ENCODE results near the gene LHX3. TPM values are rescaled to one million over a fixed set of nuclear protein-coding genes. Genes with fewer than 3 reads are reported as not detected.

The LHX3 gene
- polyA plus RNA-seq, 1 donor from 2014 or later = not detected

DNA sequence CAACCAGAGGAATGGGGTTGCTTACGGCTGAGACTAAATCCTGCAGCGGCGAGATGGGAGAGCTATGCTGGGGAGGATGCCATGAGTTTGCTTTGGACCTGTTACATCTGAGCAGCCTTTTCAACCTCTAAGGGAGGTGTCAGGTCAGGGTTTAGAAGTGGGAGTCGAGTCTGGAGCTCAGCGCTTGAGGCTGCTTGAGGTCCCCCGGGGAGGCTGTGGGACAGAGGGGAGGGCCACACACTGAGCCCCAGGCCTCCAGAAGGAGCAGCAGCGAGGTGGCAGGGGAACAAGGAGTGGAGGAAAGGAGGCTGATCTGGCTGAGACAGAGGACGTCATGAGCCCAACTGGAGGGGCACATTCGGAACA is 42.6 kb upstream of the LHX3 start:
- Histone ChIP-seq H3K27me3 (ENCODE audit: insufficient read depth, low read depth, low read length) (no peaks in the 10 kb centered on the region), H4K20me1 (ENCODE audit: insufficient read depth) (no peaks in the 10 kb centered on the region), H3F3A (ENCODE audit: insufficient read depth, low read length, poor library complexity, severe bottlenecking) (no peaks in the 10 kb centered on the region), H3K36me3 (ENCODE audit: insufficient read depth, low read length) (no peaks in the 10 kb centered on the region), H3K27ac (ENCODE audit: low read length) (no peak overlapping the region), H2AFZ (ENCODE audit: low read depth, low read length) (no peak overlapping the region), H3K4me3 (ENCODE audit: low read length) (no peak overlapping the region), H3K9me2 (ENCODE audit: insufficient read depth, low read length) (no peaks in the 10 kb centered on the region), H3K79me2 (replicated peaks; ENCODE audit: insufficient read depth, low read length) (peaks cover 19% of the 10 kb centered on the region), H3K9ac (ENCODE audit: low read length) (no peak overlapping the region), H3K9me3 (ENCODE audit: low read length) (no peaks in the 10 kb centered on the region), H3K4me2 (ENCODE audit: low read length) (no peak overlapping the region)
- no peak for TF ChIP-seq EZH2 (IDR thresholded peaks at IDR 0.05; ENCODE audit: borderline replicate concordance, insufficient read depth, low read length, poor library complexity, severe bottlenecking)
- TF ChIP-seq SMC3 (conservative IDR thresholded peaks at IDR 0.05; ENCODE audit: poor library complexity) = no peak

DNA sequence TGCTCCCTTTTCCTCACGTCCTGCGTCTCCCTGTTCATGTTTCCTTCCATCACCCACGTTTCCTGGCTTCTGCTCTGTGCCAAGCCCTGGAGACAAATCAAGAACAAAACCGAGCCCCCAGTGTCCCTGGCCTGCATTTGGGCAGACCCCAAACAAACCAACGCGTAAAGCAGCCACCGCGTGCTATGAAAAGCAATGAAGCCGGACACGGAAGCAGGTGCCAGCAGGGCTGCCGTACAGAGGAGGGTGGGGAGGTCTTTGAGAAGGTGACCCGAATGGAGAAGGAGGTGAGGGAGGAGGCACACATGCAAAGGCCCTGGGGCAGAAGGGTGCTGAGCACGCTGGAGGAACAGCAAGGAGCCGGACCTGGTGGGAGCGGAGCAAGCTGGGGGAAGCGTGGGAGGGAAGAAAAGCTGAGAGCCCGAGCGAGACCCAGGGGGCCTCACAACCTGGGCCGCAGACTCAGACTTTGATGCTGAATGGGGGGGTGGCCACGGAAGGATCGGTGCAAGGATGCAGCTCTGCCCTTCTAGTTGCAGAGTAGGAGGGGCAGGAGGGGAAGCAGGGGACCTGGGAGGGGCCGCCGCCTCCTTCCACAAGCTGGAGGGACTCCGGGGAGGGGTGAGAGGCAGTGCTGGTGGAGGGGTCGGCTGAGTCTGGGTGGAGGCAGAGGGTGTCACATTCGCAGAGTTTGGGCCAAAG is 42.1 kb upstream of the LHX3 start:
- Histone ChIP-seq H3K27ac (ENCODE audit: low read length) (no peak overlapping the region), H3K4me3 (ENCODE audit: low read length) (no peak overlapping the region), H2AFZ (ENCODE audit: low read depth, low read length) (no peak overlapping the region), H3K79me2 (replicated peaks; ENCODE audit: insufficient read depth, low read length) (peaks cover 24% of the 10 kb centered on the region), H3K4me2 (ENCODE audit: low read length) (no peak overlapping the region), H3F3A (ENCODE audit: insufficient read depth, low read length, poor library complexity, severe bottlenecking) (no peaks in the 10 kb centered on the region), H4K20me1 (ENCODE audit: insufficient read depth) (no peaks in the 10 kb centered on the region), H3K9me2 (ENCODE audit: insufficient read depth, low read length) (no peaks in the 10 kb centered on the region), H3K27me3 (ENCODE audit: insufficient read depth, low read depth, low read length) (no peaks in the 10 kb centered on the region), H3K9ac (ENCODE audit: low read length) (no peak overlapping the region), H3K9me3 (ENCODE audit: low read length) (no peaks in the 10 kb centered on the region), H3K36me3 (ENCODE audit: insufficient read depth, low read length) (no peaks in the 10 kb centered on the region)
- TF ChIP-seq REST (IDR thresholded peaks at IDR 0.05; ENCODE audit: borderline replicate concordance) (no peak), TAF1 (IDR thresholded peaks at IDR 0.05; ENCODE audit: low read depth) (no peak), EZH2 (IDR thresholded peaks at IDR 0.05; ENCODE audit: borderline replicate concordance, insufficient read depth, low read length, poor library complexity, severe bottlenecking) (no peak), SMC3 (conservative IDR thresholded peaks at IDR 0.05; ENCODE audit: poor library complexity) (no peak), MXI1 (conservative IDR thresholded peaks at IDR 0.05; ENCODE audit: poor library complexity, severe bottlenecking) (no peak), RAD21 (conservative IDR thresholded peaks at IDR 0.05) (no peak), EP300 (conservative IDR thresholded peaks at IDR 0.05; ENCODE audit: poor library complexity, severe bottlenecking) (no peak), POLR2AphosphoS5 (IDR thresholded peaks at IDR 0.05) (no peak)
- TF ChIP-seq, protein P1, sequence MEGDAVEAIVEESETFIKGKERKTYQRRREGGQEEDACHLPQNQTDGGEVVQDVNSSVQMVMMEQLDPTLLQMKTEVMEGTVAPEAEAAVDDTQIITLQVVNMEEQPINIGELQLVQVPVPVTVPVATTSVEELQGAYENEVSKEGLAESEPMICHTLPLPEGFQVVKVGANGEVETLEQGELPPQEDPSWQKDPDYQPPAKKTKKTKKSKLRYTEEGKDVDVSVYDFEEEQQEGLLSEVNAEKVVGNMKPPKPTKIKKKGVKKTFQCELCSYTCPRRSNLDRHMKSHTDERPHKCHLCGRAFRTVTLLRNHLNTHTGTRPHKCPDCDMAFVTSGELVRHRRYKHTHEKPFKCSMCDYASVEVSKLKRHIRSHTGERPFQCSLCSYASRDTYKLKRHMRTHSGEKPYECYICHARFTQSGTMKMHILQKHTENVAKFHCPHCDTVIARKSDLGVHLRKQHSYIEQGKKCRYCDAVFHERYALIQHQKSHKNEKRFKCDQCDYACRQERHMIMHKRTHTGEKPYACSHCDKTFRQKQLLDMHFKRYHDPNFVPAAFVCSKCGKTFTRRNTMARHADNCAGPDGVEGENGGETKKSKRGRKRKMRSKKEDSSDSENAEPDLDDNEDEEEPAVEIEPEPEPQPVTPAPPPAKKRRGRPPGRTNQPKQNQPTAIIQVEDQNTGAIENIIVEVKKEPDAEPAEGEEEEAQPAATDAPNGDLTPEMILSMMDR (IDR thresholded peaks at IDR 0.05; ENCODE audit: poor library complexity, severe bottlenecking) = no peak
